CD4-positive, alpha-beta T cell treated with Interferon gamma for 1 hour (primary cell): ENCODE measurements around the gene ACSL5.

Source experiments
- DNase-seq: peaks from one replicate; pipeline ENCODE4 v3.0.0-alpha.2; 2020

The ACSL5 gene

DNA sequence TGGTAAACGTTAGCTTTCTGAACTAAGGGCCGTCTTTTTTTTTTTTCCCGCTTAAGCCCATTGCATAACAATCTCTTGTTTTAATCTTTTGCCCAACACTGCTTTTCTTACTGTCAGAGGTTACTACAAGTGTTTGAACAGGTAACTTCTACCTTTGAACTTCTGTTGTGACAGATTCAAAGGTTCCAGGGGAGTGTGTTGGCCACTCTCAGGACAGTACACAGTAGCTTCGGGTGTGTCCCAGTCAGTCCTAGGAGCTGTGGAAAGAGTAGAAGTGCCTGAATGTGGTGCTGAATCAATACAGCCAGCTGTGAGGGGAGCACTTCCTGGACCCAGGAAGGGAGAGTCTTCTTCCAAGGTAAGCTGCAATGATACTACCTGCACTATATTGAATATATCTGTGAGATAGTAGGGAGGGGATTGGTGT lies at the start of gene ACSL5:
Gene ACSL5 (plus strand): TSS at position 205 of the 427 bp plus-strand sequence. CDS start 20,831 bp downstream, outside the sequence.
- no peak for DNase-seq

DNA sequence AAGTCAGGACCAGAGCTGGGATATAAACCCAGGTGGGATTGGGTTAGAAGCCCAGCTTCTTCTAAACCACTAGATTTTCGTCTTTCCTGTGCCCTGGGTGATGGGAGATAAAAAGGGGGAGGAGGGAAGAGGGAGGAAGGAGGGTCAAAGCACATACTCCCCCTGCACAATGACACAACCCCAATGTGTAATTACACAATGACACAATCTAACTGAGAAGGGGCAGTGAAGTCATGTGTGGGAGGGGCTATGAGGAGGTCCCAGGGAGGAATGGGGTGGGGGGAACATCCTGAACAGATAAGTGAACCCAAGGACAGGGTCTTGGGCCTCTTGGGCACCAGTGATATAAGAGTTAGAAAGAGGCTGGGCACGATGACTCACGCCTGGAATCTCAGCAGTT lies 46.2 kb upstream of the ACSL5 start:
- no peak for DNase-seq

GRCh38 chr10:112330162-112330561 lies 43.8 kb upstream of the ACSL5 start:
- DNase-seq: no peak

- DNase-seq: no peak
Measured at GRCh38 chr10:112330607-112331160, 43.2 kb upstream of the ACSL5 start.

GRCh38 chr10:112332022-112332421 lies 41.9 kb upstream of the ACSL5 start:
- no peak for DNase-seq

DNA sequence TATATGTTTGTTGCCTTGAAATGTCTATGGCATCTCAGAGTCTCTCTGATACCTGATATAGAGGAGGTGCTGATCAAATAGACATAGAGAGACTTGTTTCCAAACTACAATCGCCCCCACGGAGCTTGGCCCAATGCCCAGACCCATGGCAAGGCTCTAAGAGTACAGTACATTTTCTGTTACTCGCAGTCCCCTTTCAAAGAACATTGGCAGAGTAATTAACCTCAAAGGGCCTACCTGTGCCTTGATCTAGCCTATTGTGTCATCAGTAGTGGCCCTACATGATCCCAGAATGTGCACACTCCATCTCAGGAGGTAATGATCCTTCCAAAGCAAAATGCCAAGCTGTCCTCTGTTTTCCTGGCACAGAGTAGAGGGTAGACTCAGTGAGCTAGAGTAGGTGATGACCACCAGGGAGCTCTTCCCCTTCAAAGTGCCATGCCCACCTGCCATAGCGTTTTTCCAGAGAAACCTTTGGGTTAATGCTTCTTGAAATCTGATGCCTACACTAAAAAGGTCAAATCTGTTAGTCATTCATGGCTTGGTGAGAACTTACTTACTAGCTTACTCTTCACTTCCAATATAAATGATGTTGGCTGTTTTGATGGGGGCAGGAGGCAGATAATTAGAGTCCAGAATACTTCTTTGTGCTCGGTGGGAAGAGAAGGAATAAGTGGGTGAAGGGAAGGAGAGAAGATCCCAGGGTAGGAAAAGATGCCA lies 41.2 kb upstream of the ACSL5 start:
- DNase-seq: no peak

DNA sequence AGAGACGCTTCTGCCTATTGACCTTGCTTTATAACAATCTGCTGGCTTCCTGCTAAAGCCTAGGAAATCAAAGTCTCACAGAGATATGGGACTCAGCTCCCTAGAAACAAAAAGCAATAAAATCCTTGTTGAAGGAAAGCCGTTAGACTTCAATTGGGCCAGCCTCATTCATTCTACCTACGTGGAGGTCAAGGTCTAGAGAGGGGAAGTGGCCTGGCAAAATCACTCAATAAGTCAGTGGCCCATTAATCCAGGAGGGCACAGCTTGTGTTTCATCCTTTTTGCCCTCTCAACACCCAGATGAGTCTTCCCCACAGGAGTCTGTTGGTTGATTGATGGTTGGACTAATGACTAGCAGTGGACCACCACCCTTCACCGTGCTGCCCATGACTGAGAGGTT lies 40.5 kb upstream of the ACSL5 start:
- DNase-seq: no peak

DNA sequence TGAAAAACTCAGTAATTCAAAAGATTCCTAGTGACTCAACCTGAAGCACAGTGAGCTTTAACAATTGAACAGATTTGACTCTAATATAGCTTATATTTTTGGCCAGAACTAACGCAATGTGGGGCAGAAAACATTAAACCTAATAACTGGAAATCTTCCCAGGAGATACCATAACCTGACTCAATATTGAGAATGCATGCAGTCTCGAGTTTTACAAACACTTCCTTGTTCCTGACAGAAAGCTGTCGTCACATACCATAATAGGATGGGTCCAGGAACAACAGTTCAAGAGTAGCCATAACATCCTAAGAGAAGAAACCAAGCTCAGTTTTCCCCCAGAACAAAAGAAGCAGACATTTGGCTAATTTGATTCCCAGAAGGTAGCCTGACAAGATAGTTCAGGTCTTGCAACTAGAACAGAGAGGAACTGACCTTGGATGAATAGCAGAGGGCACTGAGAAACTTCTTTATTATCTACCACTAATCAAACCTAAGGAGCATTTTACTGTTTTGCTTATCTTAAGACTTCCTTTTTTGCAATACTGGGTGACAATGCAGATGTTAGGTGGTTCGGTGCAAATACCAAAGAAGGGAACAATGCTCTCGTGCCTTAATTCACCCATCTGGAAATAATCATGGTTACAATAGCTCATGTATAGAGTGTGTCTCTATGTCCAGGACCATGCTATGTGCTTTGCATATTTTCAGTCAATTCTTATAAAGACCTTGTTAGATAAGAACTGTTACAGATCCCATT lies 38.6 kb upstream of the ACSL5 start:
- no peak for DNase-seq

DNA sequence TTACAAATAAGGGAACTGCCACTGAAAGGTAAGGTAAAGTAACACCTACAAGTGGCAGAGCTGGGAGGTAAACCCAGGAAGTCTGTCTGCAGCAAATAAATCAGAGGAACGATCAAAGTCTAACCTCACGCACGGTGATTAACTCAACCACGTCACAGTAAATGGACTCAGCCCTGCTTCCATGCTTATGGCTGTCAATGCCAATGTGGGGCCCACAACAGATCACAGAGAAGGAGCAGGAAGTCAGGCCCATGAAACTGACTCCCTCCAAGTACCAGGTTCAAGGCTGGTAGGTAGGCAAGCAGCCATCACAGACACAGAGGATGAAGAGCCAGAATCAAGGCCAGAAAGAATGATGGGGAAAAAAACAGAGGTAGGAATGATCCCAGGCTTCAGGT lies 38.0 kb upstream of the ACSL5 start:
- no peak for DNase-seq

GRCh38 chr10:112336556-112337201 lies 37.2 kb upstream of the ACSL5 start:
- DNase-seq: no peak

DNA sequence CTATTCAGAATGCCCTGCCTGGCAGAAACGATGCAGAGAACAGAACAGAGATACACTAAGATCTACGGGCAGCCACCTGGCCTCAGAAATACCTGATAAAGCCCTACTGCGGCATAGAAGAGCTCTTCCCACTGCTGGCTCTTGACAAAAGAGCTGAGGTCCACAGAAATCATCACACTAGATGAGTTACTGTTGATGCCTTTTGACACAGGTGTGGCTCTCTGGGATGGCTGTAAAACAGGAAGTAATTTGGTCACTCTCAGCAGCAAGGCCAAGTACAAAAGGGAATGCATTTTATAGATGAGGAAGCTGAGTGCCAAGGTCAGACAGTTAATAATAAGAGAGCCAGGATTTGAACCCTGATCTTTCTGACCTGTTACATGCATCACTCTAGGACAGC lies 35.0 kb upstream of the ACSL5 start:
- no peak for DNase-seq

- no peak for DNase-seq
Measured at GRCh38 chr10:112340601-112341000, 33.3 kb upstream of the ACSL5 start.

GRCh38 chr10:112343056-112343806 lies 30.7 kb upstream of the ACSL5 start:
- DNase-seq: no peak

DNA sequence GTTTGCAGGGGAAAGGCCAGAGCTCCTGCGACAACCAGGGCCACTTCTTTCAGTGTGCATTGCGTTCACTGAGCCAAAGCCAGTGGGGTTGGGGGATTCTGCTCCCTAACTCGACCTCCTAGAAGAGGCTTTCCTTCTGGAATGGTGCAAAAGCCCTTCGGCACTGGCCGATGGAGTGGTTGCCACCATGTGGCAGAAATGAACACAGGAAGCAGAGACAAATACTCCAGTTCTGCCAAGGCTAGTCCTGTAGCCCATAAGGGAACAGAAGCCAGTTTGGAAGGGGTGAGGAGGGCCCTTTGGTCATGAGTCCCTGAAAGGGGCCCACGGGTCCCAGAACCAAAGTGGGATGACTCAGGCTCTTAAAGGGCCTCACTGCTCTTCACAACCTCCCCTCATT lies 29.7 kb upstream of the ACSL5 start:
- DNase-seq: no peak

DNA sequence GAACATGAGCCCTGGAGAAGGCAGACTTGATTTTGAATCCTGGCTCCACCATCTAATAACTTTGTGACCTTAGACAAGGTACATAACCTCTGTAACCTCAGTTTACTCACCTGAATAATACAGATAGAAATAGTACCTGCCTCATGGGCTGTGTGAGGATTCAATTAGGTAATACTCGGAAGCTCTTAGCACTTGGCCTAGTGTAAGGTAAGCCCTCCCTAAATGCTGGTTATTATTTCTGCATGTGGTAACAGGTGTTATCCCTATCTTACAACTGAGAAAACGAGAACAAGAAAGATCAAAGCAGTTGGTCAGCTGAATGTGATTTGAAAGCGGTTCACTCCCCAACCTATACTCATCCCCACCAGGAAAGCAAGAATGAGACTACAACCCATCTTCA lies 28.7 kb upstream of the ACSL5 start:
- no peak for DNase-seq

DNA sequence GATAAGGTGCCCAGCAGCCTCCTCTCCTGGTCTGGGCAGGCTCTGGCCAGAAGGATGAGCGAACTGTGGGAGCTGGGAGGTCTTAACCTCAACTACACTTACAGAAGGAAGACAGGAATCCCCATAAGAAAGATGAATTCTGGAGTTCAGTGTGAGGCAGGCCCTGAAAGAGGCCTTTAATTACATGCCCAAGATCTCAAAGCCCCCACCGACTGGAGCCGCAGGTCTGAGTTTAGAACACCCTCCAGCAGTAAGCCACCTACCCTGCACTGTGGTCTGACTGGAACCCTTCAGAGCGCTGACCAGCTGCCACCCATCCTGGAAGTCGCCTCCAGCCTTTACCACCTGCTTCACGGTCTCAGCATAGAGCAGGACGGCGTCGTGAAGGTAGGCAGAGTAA lies 28.2 kb upstream of the ACSL5 start:
- no peak for DNase-seq

GRCh38 chr10:112346774-112347173 lies 27.1 kb upstream of the ACSL5 start:
- DNase-seq: no peak

- no peak for DNase-seq
Measured at GRCh38 chr10:112347709-112348671, 25.9 kb upstream of the ACSL5 start.

GRCh38 chr10:112348759-112349158 lies 25.2 kb upstream of the ACSL5 start:
- DNase-seq: no peak

GRCh38 chr10:112349521-112350085 lies 24.3 kb upstream of the ACSL5 start:
- DNase-seq: no peak

- no peak for DNase-seq
Measured at GRCh38 chr10:112351146-112351545, 22.8 kb upstream of the ACSL5 start.
